Measurements from ENCODE around the gene SLC41A1.

The SLC41A1 gene

DNA sequence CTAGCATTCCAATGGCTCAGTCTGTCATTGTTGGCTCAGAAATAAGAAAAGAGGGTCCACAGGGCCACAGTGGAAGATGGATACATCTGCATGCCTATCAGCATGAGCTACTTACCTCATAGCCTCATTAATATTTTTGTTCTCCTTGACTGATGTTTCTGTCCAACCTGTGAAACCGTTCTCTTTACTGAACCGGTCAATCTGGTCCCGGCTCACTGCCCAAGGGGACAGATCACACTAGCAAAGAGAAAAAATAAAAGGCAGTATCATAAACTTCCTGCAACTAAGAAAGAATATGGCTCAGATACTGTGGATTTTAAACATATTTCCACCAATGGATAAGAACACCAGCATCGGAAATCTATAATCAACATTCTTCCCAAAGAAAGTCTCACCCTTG is 42.4 kb downstream of the SLC41A1 start:
- no peaks in the 10 kb centered on the region for H3K9me3 Mint-ChIP-seq
- H3K27ac Mint-ChIP-seq, result peak overlapping the region; percentile 97
- H3K4me3 Mint-ChIP-seq, result no peak overlapping the region

DNA sequence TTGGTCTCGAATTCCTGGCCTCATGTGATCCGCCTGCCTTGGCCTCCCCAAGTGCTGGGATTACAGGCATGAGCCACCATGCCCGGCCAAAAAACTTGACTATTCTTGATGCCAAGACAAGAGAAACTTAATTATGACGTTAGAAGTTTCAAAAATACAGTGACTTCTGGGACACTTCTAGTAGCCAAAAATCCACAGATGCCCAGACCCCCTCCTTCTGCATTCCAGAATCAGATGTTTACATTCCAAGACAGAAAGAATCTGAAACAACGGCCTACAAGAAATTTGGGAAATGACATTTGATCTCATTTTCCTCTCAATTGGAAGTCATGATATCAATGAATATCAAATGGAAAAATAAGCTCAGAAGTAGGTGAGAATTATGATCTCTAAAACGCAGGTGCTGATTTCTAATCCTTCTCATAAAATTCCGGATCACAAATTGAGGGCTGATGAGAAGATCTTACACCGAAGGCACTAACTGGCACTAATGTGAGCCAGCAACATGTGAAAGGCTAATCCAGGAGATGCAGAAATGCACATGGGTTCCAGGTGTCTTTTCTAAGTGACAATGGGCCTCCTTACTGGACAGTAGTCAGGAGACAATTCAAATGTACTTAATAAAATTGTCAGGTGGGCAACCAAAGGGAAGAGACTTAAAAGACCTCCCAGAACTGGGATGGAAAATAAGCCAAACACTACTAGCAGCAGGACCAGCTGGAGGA is 43.2 kb downstream of the SLC41A1 start:
- Mint-ChIP-seq H3K27ac (peak overlapping the region; percentile 97), H3K4me3 (no peak overlapping the region), H3K4me1 (peaks cover 24% of the 10 kb centered on the region), H3K9me3 (no peaks in the 10 kb centered on the region), H3K36me3 (peaks cover 18% of the 10 kb centered on the region), H3K27me3 (no peaks in the 10 kb centered on the region)
- ATAC-seq (ENCODE audit: low read depth), result no peak
- no peak for DNase-seq (ENCODE audit: low spot score in 2 of 2)

More for the DNA sequence above, 42.4 kb downstream of the SLC41A1 start:
- no peaks in the 10 kb centered on the region for H3K27me3 Mint-ChIP-seq
- DNase-seq (ENCODE audit: low spot score in 2 of 2) (no peak), ATAC-seq (ENCODE audit: low read depth) (no peak)
- peaks cover 27% of the 10 kb centered on the region for H3K4me1 Mint-ChIP-seq
- H3K36me3 Mint-ChIP-seq, result peaks cover 18% of the 10 kb centered on the region

DNA sequence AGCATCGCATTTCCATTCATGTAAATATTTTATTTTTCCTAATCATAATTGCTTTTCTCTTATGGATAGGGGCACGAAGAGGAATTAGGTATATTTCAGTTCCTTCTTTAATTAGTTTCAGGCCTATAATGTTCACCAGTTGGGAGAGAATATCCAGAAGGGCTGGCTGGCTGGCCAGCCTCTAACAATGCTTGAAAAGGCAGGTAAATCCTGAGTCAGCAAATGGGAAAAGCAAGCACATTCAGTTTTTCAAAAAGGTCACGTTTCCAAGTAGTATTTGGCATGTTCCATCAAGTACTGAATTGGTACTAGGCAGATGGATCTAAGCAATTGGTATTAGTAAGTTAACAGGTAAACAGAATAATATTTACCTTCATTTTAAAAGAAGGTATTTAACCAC is 45.8 kb downstream of the SLC41A1 start:
- peaks cover 9% of the 10 kb centered on the region for H3K4me1 Mint-ChIP-seq
- H3K36me3 Mint-ChIP-seq, result peaks cover 18% of the 10 kb centered on the region
- H3K27me3 Mint-ChIP-seq, result no peaks in the 10 kb centered on the region
- H3K4me3 Mint-ChIP-seq, result no peak overlapping the region
- H3K9me3 Mint-ChIP-seq, result no peaks in the 10 kb centered on the region
- H3K27ac Mint-ChIP-seq, result peak overlapping the region; percentile 81
- DNase-seq (ENCODE audit: low spot score in 2 of 2), result no peak
- ATAC-seq (ENCODE audit: low read depth), result no peak

DNA sequence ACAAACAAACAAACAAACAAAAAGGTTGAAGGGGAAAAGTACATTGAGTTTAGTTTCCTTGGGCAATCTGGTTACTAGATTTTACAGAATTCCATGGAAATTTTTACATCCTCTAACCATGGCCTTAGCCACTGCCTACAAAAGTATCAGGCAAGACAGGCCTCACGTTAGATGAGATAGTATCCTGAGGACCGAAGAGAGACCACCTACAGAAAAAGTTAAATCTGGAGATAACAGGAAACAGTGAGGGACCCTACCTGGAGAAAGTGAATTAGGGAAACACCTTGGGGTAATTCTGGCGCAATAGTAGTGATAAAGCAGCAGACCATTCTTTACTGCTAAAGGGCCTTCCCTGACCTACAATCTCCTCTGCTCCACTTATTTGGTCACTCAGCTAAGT is 46.4 kb downstream of the SLC41A1 start:
- Mint-ChIP-seq H3K4me1 (peaks cover 6% of the 10 kb centered on the region), H3K27ac (peak overlapping the region; percentile 29), H3K4me3 (no peak overlapping the region), H3K27me3 (no peaks in the 10 kb centered on the region), H3K36me3 (peaks cover 18% of the 10 kb centered on the region), H3K9me3 (no peaks in the 10 kb centered on the region)
- DNase-seq (ENCODE audit: low spot score in 2 of 2) (no peak), ATAC-seq (ENCODE audit: low read depth) (no peak)

DNA sequence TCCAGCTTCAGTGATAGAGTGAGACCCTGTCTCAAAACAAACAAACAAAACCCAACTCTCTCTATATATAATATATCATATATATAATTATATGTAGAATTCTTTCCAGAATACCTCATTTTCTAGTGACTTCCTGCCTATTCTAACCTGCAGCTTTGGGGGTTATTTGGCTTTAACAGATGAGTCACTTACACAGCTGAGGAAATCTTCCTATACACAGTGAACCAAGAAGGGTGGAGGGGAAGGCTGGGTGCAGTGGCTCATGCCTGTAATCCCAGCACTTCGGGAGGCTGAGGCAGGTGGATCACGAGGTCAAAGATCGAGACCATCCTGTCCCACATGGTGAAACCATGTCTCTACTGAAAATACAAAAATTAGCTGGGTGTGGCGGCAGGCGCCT is 47.0 kb downstream of the SLC41A1 start:
- Mint-ChIP-seq H3K27me3 (no peaks in the 10 kb centered on the region), H3K4me1 (peaks cover 4% of the 10 kb centered on the region), H3K36me3 (peaks cover 18% of the 10 kb centered on the region), H3K4me3 (no peak overlapping the region), H3K9me3 (no peaks in the 10 kb centered on the region), H3K27ac (peak overlapping the region; percentile 29)
- DNase-seq (ENCODE audit: low spot score in 2 of 2) (no peak), ATAC-seq (ENCODE audit: low read depth) (no peak)

DNA sequence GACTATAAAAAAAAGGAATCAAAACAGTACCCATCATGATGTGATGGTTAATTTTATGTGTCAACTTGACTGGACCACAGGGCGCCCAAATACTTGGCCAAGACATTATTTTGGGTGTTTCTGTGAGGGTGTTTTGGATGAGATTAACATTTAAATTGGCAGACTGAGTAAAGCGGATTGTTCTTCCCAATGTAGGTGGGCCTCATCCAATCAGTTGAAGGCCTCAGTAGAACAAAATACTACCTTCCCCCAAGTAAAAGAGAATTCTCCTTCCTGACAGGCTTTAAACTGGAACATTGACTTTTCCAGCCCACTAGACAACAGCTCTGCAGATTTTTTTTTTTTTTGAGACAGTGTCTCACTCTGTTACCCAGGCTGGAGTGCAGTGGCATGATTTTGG is 48.4 kb downstream of the SLC41A1 start:
- Mint-ChIP-seq H3K4me1 (peaks cover 4% of the 10 kb centered on the region), H3K9me3 (no peaks in the 10 kb centered on the region), H3K27ac (no peak overlapping the region), H3K4me3 (no peak overlapping the region), H3K36me3 (peaks cover 9% of the 10 kb centered on the region), H3K27me3 (no peaks in the 10 kb centered on the region)
- DNase-seq (ENCODE audit: low spot score in 2 of 2), result no peak
- ATAC-seq (ENCODE audit: low read depth), result no peak

DNA sequence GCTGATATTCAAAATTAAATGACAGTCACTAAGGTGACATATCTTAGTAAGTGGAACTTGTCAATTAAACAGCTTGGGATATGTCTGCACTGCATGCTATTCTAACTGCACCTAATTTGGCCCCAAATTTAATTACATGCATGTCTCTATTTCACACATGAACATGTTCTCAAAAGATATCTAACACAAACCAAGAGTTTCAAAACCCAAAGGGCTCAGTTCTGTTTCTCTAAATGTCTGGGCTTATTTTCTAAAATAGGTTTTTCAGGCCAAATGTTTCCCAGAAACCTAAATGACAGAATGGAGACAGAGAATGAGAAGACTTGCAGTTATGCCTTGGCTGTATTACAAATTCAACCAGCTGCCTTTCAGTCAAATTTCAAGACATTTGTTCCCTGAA is 49.0 kb downstream of the SLC41A1 start:
- ATAC-seq (ENCODE audit: low read depth), result no peak
- Mint-ChIP-seq H3K4me1 (peaks cover 4% of the 10 kb centered on the region), H3K4me3 (no peak overlapping the region), H3K9me3 (no peaks in the 10 kb centered on the region), H3K27me3 (no peaks in the 10 kb centered on the region), H3K36me3 (peaks cover 3% of the 10 kb centered on the region), H3K27ac (no peak overlapping the region)
- DNase-seq (ENCODE audit: low spot score in 2 of 2), result no peak

DNA sequence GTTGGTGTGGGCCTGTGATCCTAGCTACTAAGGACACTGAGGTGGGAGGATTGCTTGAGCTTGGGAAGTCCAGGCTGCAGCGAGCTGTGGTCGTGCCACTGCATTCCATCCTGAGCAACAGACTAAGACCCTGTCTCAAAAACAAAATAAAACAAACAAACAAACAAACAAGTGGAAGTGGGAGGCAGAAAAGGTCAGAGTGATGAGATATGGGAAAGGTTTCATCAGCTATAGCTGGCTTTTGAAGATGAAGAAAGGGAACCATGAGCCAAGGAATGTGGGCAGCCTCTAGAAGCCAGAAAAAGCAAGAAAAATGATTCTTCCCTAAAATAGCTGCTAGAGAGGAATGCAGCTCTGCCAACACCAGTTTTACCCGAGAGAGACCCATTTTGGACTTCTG is 52.4 kb downstream of the SLC41A1 start:
- no peak for ATAC-seq (ENCODE audit: low read depth)
- Mint-ChIP-seq H3K4me1 (peaks cover 4% of the 10 kb centered on the region), H3K27me3 (no peaks in the 10 kb centered on the region), H3K4me3 (no peak overlapping the region), H3K9me3 (no peaks in the 10 kb centered on the region), H3K27ac (peak overlapping the region; percentile 11), H3K36me3 (peaks cover 6% of the 10 kb centered on the region)
- no peak for DNase-seq (ENCODE audit: low spot score in 2 of 2)

DNA sequence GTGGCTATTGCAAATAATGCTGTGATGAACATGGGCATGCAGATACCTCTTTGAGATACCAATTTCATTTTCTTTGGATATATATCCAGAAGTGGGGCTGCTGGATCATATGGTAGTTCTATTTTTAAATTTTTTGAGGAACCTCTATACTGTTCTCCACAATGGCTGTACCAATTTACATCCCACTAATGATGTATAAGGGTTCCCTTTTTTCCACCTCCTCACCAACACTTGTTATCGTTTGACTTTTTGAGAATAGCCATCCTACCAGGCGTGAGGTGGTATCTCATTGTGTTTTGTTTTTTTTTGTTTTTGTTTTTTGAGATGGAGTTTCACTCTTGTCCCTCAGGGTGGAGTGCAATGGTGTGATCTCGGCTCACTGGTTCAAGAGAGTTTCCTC is 56.4 kb downstream of the SLC41A1 start:
- no peak overlapping the region for H3K27ac Mint-ChIP-seq
- peaks cover 3% of the 10 kb centered on the region for H3K36me3 Mint-ChIP-seq
- peaks cover 4% of the 10 kb centered on the region for H3K4me1 Mint-ChIP-seq
- H3K27me3 Mint-ChIP-seq, result no peaks in the 10 kb centered on the region
- ATAC-seq (ENCODE audit: low read depth) (no peak), DNase-seq (ENCODE audit: low spot score in 2 of 2) (no peak)
- H3K4me3 Mint-ChIP-seq, result no peak overlapping the region
- no peaks in the 10 kb centered on the region for H3K9me3 Mint-ChIP-seq

DNA sequence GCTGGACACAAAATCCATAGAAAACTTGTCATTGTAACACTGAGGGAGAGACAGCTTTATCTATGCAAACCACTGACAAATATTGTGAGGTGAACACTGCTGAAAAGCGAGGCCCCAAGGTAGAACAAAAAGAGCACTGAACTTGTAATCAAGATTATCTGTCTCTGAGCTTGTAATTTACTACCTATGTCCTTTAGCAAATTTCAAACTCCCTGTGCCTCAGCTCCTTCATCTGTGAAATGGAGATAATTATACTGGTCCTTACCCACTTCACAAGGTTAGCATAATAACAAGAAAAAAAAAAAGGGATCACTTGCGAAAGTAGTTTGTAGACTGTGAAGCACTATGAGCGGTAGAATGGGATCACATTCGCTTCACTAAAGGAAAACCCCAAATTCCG is 58.1 kb downstream of the SLC41A1 start:
- Mint-ChIP-seq H3K9me3 (no peaks in the 10 kb centered on the region), H3K4me1 (peaks cover 4% of the 10 kb centered on the region), H3K4me3 (no peak overlapping the region), H3K36me3 (peaks cover 6% of the 10 kb centered on the region), H3K27me3 (no peaks in the 10 kb centered on the region), H3K27ac (no peak overlapping the region)
- DNase-seq (ENCODE audit: low spot score in 2 of 2) (no peak), ATAC-seq (ENCODE audit: low read depth) (no peak)

DNA sequence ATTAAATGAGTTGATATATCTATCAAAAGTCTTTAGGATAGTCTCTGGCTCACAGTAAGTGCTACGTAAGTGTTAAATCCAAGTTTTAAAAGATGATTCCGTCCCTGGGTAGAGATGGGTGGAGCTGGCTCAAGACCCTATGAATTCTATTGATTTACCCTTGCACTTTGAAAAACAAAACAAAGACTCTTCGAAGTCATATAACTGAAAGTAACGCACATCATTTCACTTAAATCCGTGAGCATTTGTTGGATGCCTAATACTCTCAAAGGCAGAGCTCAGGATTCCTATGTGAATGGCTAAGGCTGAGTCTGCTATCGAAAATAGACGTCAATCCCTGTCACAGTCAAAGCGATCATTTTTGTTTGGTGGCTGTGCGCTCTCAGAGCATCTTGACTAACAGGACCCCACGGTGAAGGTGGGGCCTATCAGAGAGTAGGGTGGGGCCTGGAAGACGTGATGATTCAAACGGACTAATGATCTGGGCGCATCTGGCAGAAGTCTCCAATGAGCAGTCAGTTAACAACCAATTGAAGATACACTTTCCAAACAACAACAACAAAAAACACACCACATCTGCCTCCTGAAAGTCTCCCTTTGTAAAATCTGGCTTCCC is 61.9 kb downstream of the SLC41A1 start:
- Mint-ChIP-seq H3K27ac (peak overlapping the region; percentile 17), H3K9me3 (no peaks in the 10 kb centered on the region), H3K4me3 (peak overlapping the region; percentile 94), H3K4me1 (peaks cover 17% of the 10 kb centered on the region), H3K36me3 (peaks cover 4% of the 10 kb centered on the region), H3K27me3 (no peaks in the 10 kb centered on the region)
- DNase-seq (ENCODE audit: low spot score in 2 of 2) (no peak), ATAC-seq (ENCODE audit: low read depth) (no peak)

DNA sequence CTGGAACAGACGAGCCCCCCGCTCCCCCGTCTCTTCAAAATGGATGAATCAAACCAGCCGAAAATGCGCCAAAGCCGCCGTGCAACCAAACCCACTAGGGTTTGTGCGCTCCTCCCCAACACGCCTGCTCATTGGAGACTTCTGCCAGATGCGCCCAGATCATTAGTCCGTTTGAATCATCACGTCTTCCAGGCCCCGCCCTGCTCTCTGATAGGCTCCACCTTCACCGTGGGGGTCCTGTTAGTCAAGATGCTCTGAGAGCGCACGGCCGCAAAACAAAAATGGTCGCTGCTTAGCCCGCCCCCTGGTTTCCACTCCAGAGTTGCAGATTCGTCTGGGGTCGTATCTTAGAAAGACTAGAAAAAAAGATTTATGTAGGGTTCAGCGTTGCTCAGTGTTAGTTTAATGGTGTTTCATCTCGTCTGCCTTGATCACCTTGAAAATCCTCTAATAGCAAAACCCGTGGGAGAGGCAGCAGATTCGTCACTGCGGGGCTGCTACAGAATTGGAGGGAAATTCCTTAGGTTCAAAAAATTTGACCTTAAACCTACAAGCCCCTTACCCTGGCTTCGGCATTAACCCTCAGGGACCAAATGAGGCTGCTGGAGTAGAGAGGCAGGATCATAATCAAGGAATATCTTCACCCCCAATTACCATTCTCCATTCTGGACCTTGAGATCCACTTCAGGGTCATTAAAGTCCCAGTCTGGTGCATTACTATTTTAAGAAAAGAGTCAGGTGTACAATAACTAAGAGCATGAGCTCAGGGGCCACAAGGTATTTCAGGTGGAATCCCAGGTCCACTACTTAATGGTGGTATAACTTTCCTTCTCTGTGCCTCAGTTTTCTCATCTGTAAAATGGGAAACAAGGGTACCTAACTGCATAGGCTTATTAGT is 62.6 kb downstream of the SLC41A1 start, which contains the start of gene NUCKS1:
TSS of gene NUCKS1 (minus strand) at position 45 of the 898 bp plus-strand sequence. CDS start 209 bp downstream, outside the sequence.
- ATAC-seq (ENCODE audit: low read depth), result peak; percentile 76
- peak within 1 kb of the TSS; percentile 96 for H3K4me3 Mint-ChIP-seq

DNA sequence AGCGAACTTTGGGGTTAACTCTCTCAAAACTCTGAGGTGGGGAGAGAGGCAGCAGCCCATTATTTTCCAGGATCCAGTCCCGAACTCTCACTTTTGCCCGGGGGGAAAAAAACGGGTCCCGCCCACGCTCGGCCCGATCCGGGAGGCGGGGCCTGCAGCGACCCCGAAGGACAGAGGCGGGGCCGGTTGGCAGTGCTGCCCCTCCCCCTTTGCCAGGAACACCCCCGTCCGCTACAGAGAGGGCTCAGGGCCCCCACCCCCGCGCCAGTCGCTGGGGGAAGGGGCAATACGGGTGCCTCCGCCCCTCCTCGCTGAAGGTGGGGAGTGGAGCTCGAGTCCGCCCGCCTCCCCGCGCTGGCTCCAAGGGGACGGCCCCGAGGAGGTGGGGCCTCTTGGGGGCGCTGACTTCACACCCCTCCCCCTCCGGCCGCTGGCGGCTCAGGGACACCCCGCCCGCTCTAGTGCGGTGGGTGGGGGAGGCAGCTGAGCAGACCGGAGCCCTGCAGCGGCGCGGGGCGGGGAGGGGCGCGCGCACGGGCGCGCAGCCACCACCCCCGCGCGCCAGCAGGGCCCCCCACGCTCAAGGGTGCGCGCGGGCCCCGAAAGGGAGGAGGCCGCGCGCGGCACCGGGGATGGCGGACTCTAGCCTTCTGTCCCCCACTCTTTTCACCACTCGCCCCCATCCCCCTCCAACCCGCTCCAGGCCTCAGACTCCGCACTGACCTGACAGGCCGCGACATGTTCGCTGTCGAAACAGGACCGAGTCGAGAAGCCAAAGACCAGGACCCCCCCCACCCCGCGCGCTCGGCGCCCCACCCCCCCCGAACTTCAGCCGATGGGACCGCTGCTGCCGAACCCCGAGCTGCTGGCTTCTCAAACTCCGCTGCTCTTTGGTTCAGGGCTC is 63.5 kb downstream of the SLC41A1 start:
- Mint-ChIP-seq H3K4me1 (peaks cover 17% of the 10 kb centered on the region), H3K4me3 (peak overlapping the region; percentile 96), H3K36me3 (peaks cover 4% of the 10 kb centered on the region), H3K9me3 (no peaks in the 10 kb centered on the region), H3K27ac (peak overlapping the region; percentile 98), H3K27me3 (no peaks in the 10 kb centered on the region)
- ATAC-seq (ENCODE audit: low read depth), result peak; percentile 77
- DNase-seq (ENCODE audit: low spot score in 2 of 2), result peak; percentile 95 to 96

More for the DNA sequence above, 62.6 kb downstream of the SLC41A1 start, which contains the start of gene NUCKS1:
- no peaks in the 10 kb centered on the region for H3K9me3 Mint-ChIP-seq
- H3K4me1 Mint-ChIP-seq, result peaks cover 17% of the 10 kb centered on the region
- peaks cover 4% of the 10 kb centered on the region for H3K36me3 Mint-ChIP-seq
- peak; percentile 84 to 96 for DNase-seq (ENCODE audit: low spot score in 2 of 2)
- no peaks in the 10 kb centered on the region for H3K27me3 Mint-ChIP-seq
- H3K27ac Mint-ChIP-seq, result peak within 1 kb of the TSS; percentile 98
